H1 (cell line): ENCODE results near the gene CLEC16A. TPM values are rescaled to one million over a fixed set of nuclear protein-coding genes. Genes with fewer than 3 reads are reported as not detected.

Source experiments
- CTCF ChIA-PET: fragments of 300-600 bp; sonication (Branson Sonifier 250); formaldehyde crosslinking; loops from one replicate; lab custom pipeline; 2021; ENCODE audit not compliant: partially characterized antibody; lab: Charles Lee
- POLR2A ChIA-PET: fragments of 300-600 bp; sonication (Branson Sonifier 250); formaldehyde crosslinking; loops from one replicate; lab custom pipeline; 2021; ENCODE audit warnings: inconsistent platforms; ENCODE audit not compliant: partially characterized antibody; lab: Charles Lee
- DNase-seq, 2 experiments: peaks; one replicate each; pipeline versions ENCODE4 v3.0.0 to v3.0.0-alpha.2; 2010 to 2022; ENCODE audit warnings: low spot score in 2 of 2, low read depth in 1 of 2, mixed read lengths in 1 of 2
- FAIRE-seq: peaks from 2 replicates; lab custom pipeline; 2011; peaks lifted over from hg19 to GRCh38; lab: Jason Lieb, UNC
- H2AFZ ChIP-seq: 2 replicates; pipeline ENCODE4 v1.8.1; 2012; ENCODE audit warnings: low read length, inconsistent platforms
- H2AK5ac ChIP-seq: 2 replicates; pipeline ENCODE4 v1.6.1; 2013; ENCODE audit warnings: low read depth, low read length
- H2BK120ac ChIP-seq: replicated peaks from 2 replicates; pipeline ENCODE3; 2013; ENCODE audit warnings: low read depth, low read length, inconsistent platforms
- H2BK12ac ChIP-seq: 2 replicates; pipeline ENCODE4 v1.6.1; 2013; ENCODE audit warnings: low read depth, low read length
- H2BK15ac ChIP-seq: 2 replicates; pipeline ENCODE4 v1.6.1; 2013; ENCODE audit warnings: low read length
- H2BK20ac ChIP-seq: 2 replicates; pipeline ENCODE4 v1.6.1; 2013; ENCODE audit warnings: low read length
- H2BK5ac ChIP-seq: 2 replicates; pipeline ENCODE4 v1.6.1; 2013; ENCODE audit warnings: low read depth, low read length
- H3K14ac ChIP-seq: 2 replicates; pipeline ENCODE4 v1.6.1; 2013; ENCODE audit warnings: inconsistent platforms; ENCODE audit not compliant: insufficient read length
- H3K18ac ChIP-seq: 2 replicates; pipeline ENCODE4 v1.6.1; 2013; ENCODE audit warnings: low read length; ENCODE audit errors: extremely low read depth
- H3K23ac ChIP-seq: 2 replicates; pipeline ENCODE4 v1.6.1; 2013; ENCODE audit warnings: inconsistent platforms; ENCODE audit not compliant: insufficient read length
- H3K23me2 ChIP-seq: 2 replicates; pipeline ENCODE4 v1.6.1; 2013; ENCODE audit warnings: low read depth, low read length
- H3K27ac ChIP-seq: 2 replicates; pipeline ENCODE4 v1.6.1; 2011; ENCODE audit warnings: low read depth, low read length, inconsistent platforms
- H3K27me3 ChIP-seq, 4 experiments: replicated peaks in 1 of 4; 1 replicate in 1 of 4; 2 replicates in 3 of 4; pipeline versions ENCODE4 v1.6.1 to v1.8.1; 2011 to 2013; ENCODE audit warnings: low read length in 3 of 4, mild to moderate bottlenecking in 3 of 4, inconsistent platforms in 2 of 4, mixed read lengths in 2 of 4, moderate library complexity in 1 of 4; ENCODE audit not compliant: control insufficient read depth in 3 of 4, insufficient read depth in 3 of 4; ENCODE audit errors: extremely low read depth in 1 of 4
- H3K36me3 ChIP-seq, 4 experiments: 2 replicates each; pipeline versions ENCODE4 v1.6.1 to v1.8.1; 2011 to 2013; ENCODE audit warnings: mild to moderate bottlenecking in 4 of 4, low read length in 3 of 4, moderate library complexity in 2 of 4, control low read depth in 1 of 4, inconsistent platforms in 1 of 4; ENCODE audit not compliant: insufficient read depth in 4 of 4, control insufficient read depth in 2 of 4
- H3K4ac ChIP-seq: replicated peaks from 2 replicates; pipeline ENCODE3; 2013; ENCODE audit warnings: low read length, low read depth, mixed read lengths, inconsistent platforms; ENCODE audit not compliant: insufficient read length
- H3K4me1 ChIP-seq, 4 experiments: replicated peaks in 1 of 4; 1 replicate in 1 of 4; 2 replicates in 3 of 4; pipeline versions ENCODE4 v1.6.1 to v1.8.1; 2011 to 2013; ENCODE audit warnings: low read length in 3 of 4, inconsistent platforms in 2 of 4, mixed read lengths in 1 of 4; ENCODE audit not compliant: insufficient read depth in 4 of 4, control insufficient read depth in 3 of 4
- H3K4me2 ChIP-seq, 2 experiments: 2 replicates each; pipeline versions ENCODE4 v1.6.1 to v1.8.1; 2011 to 2013; ENCODE audit warnings: low read depth in 2 of 2, low read length in 2 of 2, control low read depth in 1 of 2, inconsistent platforms in 1 of 2, mild to moderate bottlenecking in 1 of 2; ENCODE audit not compliant: insufficient read depth in 1 of 2
- H3K4me3 ChIP-seq, 4 experiments: fragments of 200-600, 300-600 bp in 1 of 4; sonication (generic), shearing (Covaris generic), sonication (Bioruptor Twin) in 1 of 4; 2 replicates each; pipeline versions ENCODE4 v1.5.1 to v1.8.1; 2011 to 2016; ENCODE audit warnings: low read length in 4 of 4, low read depth in 3 of 4, control low read depth in 2 of 4, inconsistent platforms in 2 of 4, mild to moderate bottlenecking in 2 of 4, mixed read lengths in 1 of 4, moderate library complexity in 1 of 4; ENCODE audit not compliant: insufficient read depth in 2 of 4; ENCODE audit errors: extremely low read depth in 1 of 4
- H3K56ac ChIP-seq: replicated peaks from 2 replicates; pipeline ENCODE3; 2013; ENCODE audit warnings: low read depth, mild to moderate bottlenecking, mixed read lengths, low read length, inconsistent platforms; ENCODE audit not compliant: insufficient read length
- H3K79me1 ChIP-seq: 2 replicates; pipeline ENCODE4 v1.6.1; 2013; ENCODE audit warnings: low read depth, low read length, control low read depth
- H3K79me2 ChIP-seq, 2 experiments: 2 replicates each; pipeline versions ENCODE4 v1.6.1 to v1.8.1; 2012 to 2013; ENCODE audit warnings: low read length in 2 of 2, mild to moderate bottlenecking in 2 of 2, inconsistent platforms in 1 of 2; ENCODE audit not compliant: insufficient read depth in 2 of 2, control insufficient read depth in 1 of 2
- H3K9ac ChIP-seq, 4 experiments: replicated peaks in 1 of 4; 1 replicate in 1 of 4; 2 replicates in 3 of 4; pipeline versions ENCODE4 v1.6.1 to v1.8.1; 2011 to 2013; ENCODE audit warnings: low read depth in 3 of 4, low read length in 3 of 4, control low read depth in 2 of 4, mild to moderate bottlenecking in 2 of 4, moderate library complexity in 2 of 4, inconsistent platforms in 1 of 4; ENCODE audit errors: extremely low read depth in 1 of 4
- H3K9me3 ChIP-seq, 2 experiments: 2 replicates each; pipeline versions ENCODE4 v1.6.1 to v1.8.1; 2012 to 2013; ENCODE audit warnings: mild to moderate bottlenecking in 2 of 2, moderate library complexity in 2 of 2, control low read depth in 1 of 2, inconsistent platforms in 1 of 2, low read depth in 1 of 2, low read length in 1 of 2, mixed read lengths in 1 of 2; ENCODE audit not compliant: insufficient read depth in 2 of 2
- H4K20me1 ChIP-seq, 2 experiments: replicated peaks in 1 of 2; 2 replicates each; pipeline versions ENCODE3 to v1.8.1; 2011 to 2013; ENCODE audit warnings: inconsistent platforms in 2 of 2, low read length in 2 of 2, mild to moderate bottlenecking in 1 of 2; ENCODE audit not compliant: insufficient read depth in 2 of 2, control insufficient read depth in 1 of 2
- H4K5ac ChIP-seq: 2 replicates; pipeline ENCODE4 v1.6.1; 2013; ENCODE audit warnings: low read length, low read depth, mixed read lengths, inconsistent platforms; ENCODE audit not compliant: insufficient read length
- H4K8ac ChIP-seq: 2 replicates; pipeline ENCODE4 v1.8.0; 2013; ENCODE audit warnings: mild to moderate bottlenecking, moderate library complexity, low read length, inconsistent platforms; ENCODE audit not compliant: insufficient read depth; ENCODE audit errors: extremely low read depth
- H4K91ac ChIP-seq: replicated peaks from 2 replicates; pipeline ENCODE3; 2013; ENCODE audit warnings: low read length, mixed read lengths, inconsistent platforms; ENCODE audit not compliant: insufficient read length
- MAFK ChIP-seq: IDR thresholded peaks from 2 replicates; pipeline ENCODE4 v1.6.1; 2012; ENCODE audit warnings: low read depth, mild to moderate bottlenecking, improper control_type of control experiment, low read length
- SAP30 ChIP-seq: fragments of 300-600 bp; sonication (generic); IDR thresholded peaks from 2 replicates; pipeline ENCODE4 v1.7.1; 2012; ENCODE audit warnings: low read length, moderate library complexity, mild to moderate bottlenecking, inconsistent platforms; ENCODE audit not compliant: insufficient read depth, insufficient replicate concordance
- WGBS, 2 experiments: shearing (Covaris generic) in 1 of 2; methylation state at CpG; one replicate each; pipeline versions ENCODE4 v1.1.6 to v1.1.7; 2013 to 2015; ENCODE audit warnings: low lambda C conversion rate in 2 of 2, mixed read lengths in 2 of 2, inconsistent platforms in 1 of 2, low coverage in 1 of 2, missing lambda C conversion rate in 1 of 2; ENCODE audit not compliant: insufficient replicate concordance in 2 of 2, insufficient coverage in 1 of 2, insufficient read length in 1 of 2; ENCODE audit errors: extremely low coverage in 1 of 2, missing lambda C conversion rate in 1 of 2; 5-methylcytosine and 5-hydroxymethylcytosine counted together
- polyA plus RNA-seq, 7 experiments: library from polyadenylated mRNA; depleted of rRNA in 3 of 7; stranded (reverse) in 5 of 7; unstranded in 2 of 7; fragments of >200 nt in 5 of 7; fragments of 200-250 nt in 2 of 7; gene quantifications; 1 replicate in 5 of 7; 2 replicates in 1 of 7; 4 replicates in 1 of 7; pipeline versions ENCODE4 v1.2.1 to v1.2.3, GENCODE V29; 2011 to 2013; ENCODE audit warnings: missing spikeins in 2 of 7, mixed read lengths in 2 of 7
- total RNA-seq: library from RNA; stranded (reverse); fragmentation: NEBNext Ultra II Directional; extraction: Animal tissue kit (Norgen Biotek cat#: 25700); gene quantifications from 2 replicates; pipeline ENCODE4 v1.2.1, GENCODE V29; 2021

CLEC16A gene
- total and polyA plus RNA-seq, 2 of the 8 experiments (the other 6 are each of a cell fraction or from before 2014, with no cell fraction given): 7.6 to 19.3 TPM

DNA sequence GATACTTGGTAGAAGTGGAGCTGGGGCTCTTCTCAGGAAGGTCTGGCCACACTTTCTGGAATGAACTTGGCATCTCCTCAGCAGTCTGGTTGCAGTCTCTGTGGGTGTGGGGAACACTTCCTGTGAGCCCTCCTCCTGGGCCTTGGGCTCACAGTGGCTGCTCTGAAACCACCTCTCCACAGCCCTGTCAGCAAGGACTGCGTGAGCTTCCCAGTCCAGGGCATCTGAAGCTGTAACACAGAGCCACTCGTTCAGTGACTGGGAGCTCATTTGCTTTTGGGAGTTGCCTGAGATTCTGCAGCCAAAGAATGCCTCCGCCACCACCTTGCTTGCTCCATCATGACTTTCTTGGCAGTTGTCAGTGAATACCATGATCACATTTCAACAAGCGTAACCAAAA is 60.0 kb downstream of the CLEC16A start:
- Histone ChIP-seq H3K14ac (no peak overlapping the region), H2BK5ac (no peak overlapping the region), H3K79me1 (no peaks in the 10 kb centered on the region), H2BK12ac (no peak overlapping the region), H3K9me3 (no peaks in the 10 kb centered on the region; a peak in 1 of 4 replicates), H3K18ac (no peak overlapping the region), H3K4me1 (no peaks in the 10 kb centered on the region), H2AFZ (no peak overlapping the region), H2BK20ac (no peak overlapping the region), H3K9ac (no peak overlapping the region), H3K4ac (no peak overlapping the region), H2AK5ac (no peak overlapping the region), H3K79me2 (no peaks in the 10 kb centered on the region), H2BK120ac (no peak overlapping the region), H3K23ac (no peak overlapping the region), H3K4me2 (no peak overlapping the region), H2BK15ac (no peak overlapping the region), H4K8ac (0 out of 2 replicates have a peak overlapping the region, but pooled peaks have one; percentile 36), H4K20me1 (peaks cover 0 to 3% of the 10 kb centered on the region in 2 experiments), H3K27ac (no peak overlapping the region), H3K56ac (no peak overlapping the region), H3K4me3 (no peak overlapping the region), H3K36me3 (peaks cover 0 to 3% (median 2%) of the 10 kb centered on the region in 4 experiments; a peak in 3 of 8 replicates), H4K5ac (no peak overlapping the region), H3K27me3 (no peaks in the 10 kb centered on the region), H4K91ac (no peak overlapping the region), H3K23me2 (peaks cover 2% of the 10 kb centered on the region; the same call in 1 of the 2 replicates)
- WGBS, 2 experiments: 87% methylated on average over 4 of the region's 4 CpGs; no CpG with 5 or more reads in 1 of the 2 experiments
- DNase-seq (no peak), FAIRE-seq (no peak)
- ChIA-PET POLR2A (no interaction called here), CTCF (interaction anchor here (1.1 kb wide), 1 partner anchor 11 kb away, joined by 3 read pairs; no protein-coding TSS in a partner anchor)
- TF ChIP-seq SAP30 (no peak), MAFK (no peak)
